Memory B cell (primary cell): ENCODE measurements around the gene PBRM1.
"Not testable (repeated sequence)": the region's sequence is repeated elsewhere in the genome, so short reads cannot be mapped to it uniquely, and the experiment has no call there.

Source experiments
- ATAC-seq: fragments of 150-1000 bp; cut with Tn5 transposase; 2 replicates; pipeline ENCODE4 v1.10.0; 2021; ENCODE audit warnings: low read depth, mild to moderate bottlenecking, moderate library complexity
- DNase-seq, 2 donors: peaks; one replicate each; pipeline ENCODE4 v3.0.0; 2022; ENCODE audit warnings: low spot score in 2 of 2
- H3K27ac Mint-ChIP-seq: one replicate; pipeline ENCODE4 v1.8.0; 2022; ENCODE audit warnings: mild to moderate bottlenecking, moderate library complexity, mixed read lengths
- H3K27me3 Mint-ChIP-seq: one replicate; pipeline ENCODE4 v1.8.0; 2022; ENCODE audit warnings: mixed read lengths
- H3K36me3 Mint-ChIP-seq: one replicate; pipeline ENCODE4 v1.8.0; 2022; ENCODE audit warnings: mild to moderate bottlenecking, mixed read lengths
- H3K4me1 Mint-ChIP-seq: one replicate; pipeline ENCODE4 v1.8.0; 2022; ENCODE audit warnings: mixed read lengths
- H3K4me3 Mint-ChIP-seq: one replicate; pipeline ENCODE4 v1.8.0; 2022; ENCODE audit warnings: mild to moderate bottlenecking, moderate library complexity, mixed read lengths
- H3K9me3 Mint-ChIP-seq: one replicate; pipeline ENCODE4 v1.8.0; 2022; ENCODE audit warnings: mixed read lengths

PBRM1 gene

GRCh38 chr3:52690560-52690959 lies 4.8 kb upstream of the PBRM1 start:
- DNase-seq (no peak), ATAC-seq (no peak)
- no peaks in the 10 kb centered on the region for H3K9me3 Mint-ChIP-seq
- H3K27ac Mint-ChIP-seq = no peak overlapping the region
- no peaks in the 10 kb centered on the region for H3K27me3 Mint-ChIP-seq
- peaks cover 30% of the 10 kb centered on the region for H3K36me3 Mint-ChIP-seq
- H3K4me3 Mint-ChIP-seq = no peak overlapping the region
- peaks cover 10% of the 10 kb centered on the region for H3K4me1 Mint-ChIP-seq

- Mint-ChIP-seq H3K36me3 (peaks cover 24% of the 10 kb centered on the region), H3K27me3 (no peaks in the 10 kb centered on the region), H3K4me3 (no peak overlapping the region), H3K4me1 (peaks cover 13% of the 10 kb centered on the region), H3K9me3 (no peaks in the 10 kb centered on the region), H3K27ac (peak overlapping the region; percentile 35)
- ATAC-seq (no peak), DNase-seq (no peak)
These were observed 3.4 kb upstream of the PBRM1 start for GRCh38 chr3:52689151-52689550.

- no peaks in the 10 kb centered on the region for H3K27me3 Mint-ChIP-seq
- H3K36me3 Mint-ChIP-seq = peaks cover 17% of the 10 kb centered on the region
- peaks cover 9% of the 10 kb centered on the region for H3K4me1 Mint-ChIP-seq
- no peak overlapping the region for H3K4me3 Mint-ChIP-seq
- peak overlapping the region; percentile 35 for H3K27ac Mint-ChIP-seq
- ATAC-seq (no peak), DNase-seq (no peak)
- no peaks in the 10 kb centered on the region for H3K9me3 Mint-ChIP-seq
These were observed 2.6 kb upstream of the PBRM1 start for GRCh38 chr3:52688266-52688665.

GRCh38 chr3:52685285-52685708 lies 416 bp downstream of the PBRM1 start:
- Mint-ChIP-seq H3K4me3 (peak overlapping the region; percentile 89), H3K27ac (peak overlapping the region; percentile 98), H3K36me3 (peaks cover 18% of the 10 kb centered on the region), H3K4me1 (peaks cover 18% of the 10 kb centered on the region), H3K27me3 (no peaks in the 10 kb centered on the region), H3K9me3 (no peaks in the 10 kb centered on the region)
- DNase-seq = peak; percentile 70 to 73
- peak; percentile 76 for ATAC-seq

GRCh38 chr3:52684184-52684583 lies 1.5 kb downstream of the PBRM1 start:
- peak overlapping the region; percentile 98 for H3K27ac Mint-ChIP-seq
- no peaks in the 10 kb centered on the region for H3K9me3 Mint-ChIP-seq
- peaks cover 18% of the 10 kb centered on the region for H3K36me3 Mint-ChIP-seq
- no peaks in the 10 kb centered on the region for H3K27me3 Mint-ChIP-seq
- DNase-seq (no peak), ATAC-seq (no peak)
- peaks cover 21% of the 10 kb centered on the region for H3K4me1 Mint-ChIP-seq
- no peak overlapping the region for H3K4me3 Mint-ChIP-seq

- peaks cover 18% of the 10 kb centered on the region for H3K36me3 Mint-ChIP-seq
- peak overlapping the region; percentile 20 for H3K27ac Mint-ChIP-seq
- DNase-seq = no peak
- H3K4me1 Mint-ChIP-seq = peaks cover 25% of the 10 kb centered on the region
- ATAC-seq = no peak
- H3K4me3 Mint-ChIP-seq = no peak overlapping the region
- H3K27me3 Mint-ChIP-seq = no peaks in the 10 kb centered on the region
- H3K9me3 Mint-ChIP-seq = no peaks in the 10 kb centered on the region
These were observed 2.1 kb downstream of the PBRM1 start for GRCh38 chr3:52683611-52684010.

GRCh38 chr3:52682016-52682415 lies 3.7 kb downstream of the PBRM1 start:
- H3K4me1 Mint-ChIP-seq = peaks cover 23% of the 10 kb centered on the region
- H3K27ac Mint-ChIP-seq = peak overlapping the region; percentile 81
- no peaks in the 10 kb centered on the region for H3K27me3 Mint-ChIP-seq
- H3K9me3 Mint-ChIP-seq = no peaks in the 10 kb centered on the region
- H3K36me3 Mint-ChIP-seq = peaks cover 18% of the 10 kb centered on the region
- DNase-seq = no peak
- no peak overlapping the region for H3K4me3 Mint-ChIP-seq
- ATAC-seq = no peak

- no peaks in the 10 kb centered on the region for H3K27me3 Mint-ChIP-seq
- no peaks in the 10 kb centered on the region for H3K9me3 Mint-ChIP-seq
- H3K4me3 Mint-ChIP-seq = no peak overlapping the region
- no peak for DNase-seq
- no peak for ATAC-seq
- H3K27ac Mint-ChIP-seq = peak overlapping the region; percentile 81
- peaks cover 22% of the 10 kb centered on the region for H3K36me3 Mint-ChIP-seq
- peaks cover 23% of the 10 kb centered on the region for H3K4me1 Mint-ChIP-seq
These were observed 4.1 kb downstream of the PBRM1 start for GRCh38 chr3:52681596-52681995.

GRCh38 chr3:52679811-52680210 lies 5.9 kb downstream of the PBRM1 start:
- Mint-ChIP-seq H3K9me3 (no peaks in the 10 kb centered on the region), H3K27me3 (no peaks in the 10 kb centered on the region), H3K36me3 (peaks cover 28% of the 10 kb centered on the region), H3K4me1 (peaks cover 22% of the 10 kb centered on the region), H3K4me3 (no peak overlapping the region), H3K27ac (no peak overlapping the region)
- no peak for ATAC-seq
- DNase-seq = no peak

- DNase-seq (no peak), ATAC-seq (no peak)
- H3K4me3 Mint-ChIP-seq = no peak overlapping the region
- H3K36me3 Mint-ChIP-seq = peaks cover 28% of the 10 kb centered on the region
- no peaks in the 10 kb centered on the region for H3K9me3 Mint-ChIP-seq
- no peaks in the 10 kb centered on the region for H3K27me3 Mint-ChIP-seq
- H3K4me1 Mint-ChIP-seq = peaks cover 19% of the 10 kb centered on the region
- H3K27ac Mint-ChIP-seq = peak overlapping the region; percentile 63
These were observed 6.5 kb downstream of the PBRM1 start for GRCh38 chr3:52679199-52679538.

GRCh38 chr3:52678265-52679198 lies 7.2 kb downstream of the PBRM1 start:
- no peaks in the 10 kb centered on the region for H3K9me3 Mint-ChIP-seq
- ATAC-seq (no peak), DNase-seq (no peak)
- H3K36me3 Mint-ChIP-seq = peaks cover 28% of the 10 kb centered on the region
- H3K4me1 Mint-ChIP-seq = peaks cover 19% of the 10 kb centered on the region
- no peaks in the 10 kb centered on the region for H3K27me3 Mint-ChIP-seq
- H3K27ac Mint-ChIP-seq = peak overlapping the region; percentile 63
- no peak overlapping the region for H3K4me3 Mint-ChIP-seq

GRCh38 chr3:52676201-52676600 lies 9.5 kb downstream of the PBRM1 start:
- H3K9me3 Mint-ChIP-seq, H3K4me3 Mint-ChIP-seq, H3K27me3 Mint-ChIP-seq, ATAC-seq, DNase-seq: not testable (repeated sequence)
- Mint-ChIP-seq H3K36me3 (peaks cover 29% of the 10 kb centered on the region), H3K4me1 (peaks cover 13% of the 10 kb centered on the region), H3K27ac (peak overlapping the region; percentile 21)

- Mint-ChIP-seq H3K4me1 (peaks cover 12% of the 10 kb centered on the region), H3K9me3 (no peaks in the 10 kb centered on the region), H3K27me3 (no peaks in the 10 kb centered on the region), H3K4me3 (no peak overlapping the region), H3K27ac (peak overlapping the region; percentile 35), H3K36me3 (peaks cover 19% of the 10 kb centered on the region)
- no peak for ATAC-seq
- DNase-seq = no peak
These were observed 14.0 kb downstream of the PBRM1 start for GRCh38 chr3:52671676-52672075.

- ATAC-seq (no peak), DNase-seq (no peak)
- H3K36me3 Mint-ChIP-seq = peaks cover 14% of the 10 kb centered on the region
- H3K4me1 Mint-ChIP-seq = peaks cover 12% of the 10 kb centered on the region
- peak overlapping the region; percentile 76 for H3K27ac Mint-ChIP-seq
- H3K4me3 Mint-ChIP-seq = no peak overlapping the region
- no peaks in the 10 kb centered on the region for H3K9me3 Mint-ChIP-seq
- no peaks in the 10 kb centered on the region for H3K27me3 Mint-ChIP-seq
These were observed 14.8 kb downstream of the PBRM1 start for GRCh38 chr3:52670621-52671521.
